IPS DF 6.9 (cell line): Measurements from ENCODE around the gene GIPC2.
"Not testable (repeated sequence)": the region's sequence is repeated elsewhere in the genome, so short reads cannot be mapped to it uniquely, and the experiment has no call there.

Experiments used
- DNase-seq: peaks from one replicate; pipeline ENCODE4 v3.0.0-alpha.2; 2013; ENCODE audit warnings: low read depth, low spot score
- H3K27ac ChIP-seq: one replicate; pipeline ENCODE4 v1.5.1; 2013; ENCODE audit warnings: low read length, control low read depth
- H3K27me3 ChIP-seq: 2 replicates; pipeline ENCODE4 v1.6.1; 2013; ENCODE audit warnings: mild to moderate bottlenecking, low read length; ENCODE audit not compliant: control insufficient read depth, insufficient read depth
- H3K36me3 ChIP-seq: 2 replicates; pipeline ENCODE4 v1.6.1; 2013; ENCODE audit warnings: low read length; ENCODE audit not compliant: control insufficient read depth, insufficient read depth
- H3K4me1 ChIP-seq: 2 replicates; pipeline ENCODE4 v1.6.1; 2013; ENCODE audit warnings: low read length; ENCODE audit not compliant: control insufficient read depth, insufficient read depth
- H3K4me3 ChIP-seq: 2 replicates; pipeline ENCODE4 v1.5.1; 2013; ENCODE audit warnings: mild to moderate bottlenecking, low read length
- H3K9me3 ChIP-seq: 2 replicates; pipeline ENCODE4 v1.6.1; 2013; ENCODE audit warnings: low read length, inconsistent platforms; ENCODE audit not compliant: control insufficient read depth, insufficient read depth
- WGBS: extraction: QIAGEN DNeasy Blood & Tissue Kit; methylation state at CpG from one replicate; pipeline ENCODE4 v1.1.7; 2013; ENCODE audit warnings: mixed read lengths, missing lambda C conversion rate; ENCODE audit not compliant: insufficient read length, insufficient coverage; 5-methylcytosine and 5-hydroxymethylcytosine counted together

Gene GIPC2

GRCh38 chr1:78045926-78046778 lies at the start of gene GIPC2:
Gene GIPC2, plus strand, starts transcription at chr1:78045966. Its CDS starts 129 bp downstream, at chr1:78046095.
- peak within 1 kb of the TSS; percentile 55; the same call in 1 of the 2 replicates for H3K4me3 ChIP-seq
- H3K27me3 ChIP-seq, result peaks cover 5% of the 10 kb centered on the region; the same call in 1 of the 2 replicates
- no peaks in the 10 kb centered on the region for H3K36me3 ChIP-seq
- WGBS, result no CpG with 5 or more reads among the region's 85 CpGs
- H3K27ac ChIP-seq, result no peak within 1 kb of the TSS
- H3K9me3 ChIP-seq, result no peaks in the 10 kb centered on the region
- H3K4me1 ChIP-seq, result no peaks in the 10 kb centered on the region; the same call in 1 of the 2 replicates
- DNase-seq, result no peak

GRCh38 chr1:77996734-77997133 lies 49.0 kb upstream of the GIPC2 start:
- DNase-seq, result no peak
- no CpG with 5 or more reads among the region's 5 CpGs for WGBS
- Histone ChIP-seq H3K9me3 (no peaks in the 10 kb centered on the region), H3K36me3 (no peaks in the 10 kb centered on the region), H3K27ac (no peak overlapping the region), H3K4me1 (no peaks in the 10 kb centered on the region), H3K27me3 (no peaks in the 10 kb centered on the region), H3K4me3 (no peak overlapping the region)

GRCh38 chr1:78000536-78000935 lies 45.2 kb upstream of the GIPC2 start:
- H3K4me1 ChIP-seq, DNase-seq, H3K27ac ChIP-seq, H3K9me3 ChIP-seq, H3K36me3 ChIP-seq, H3K27me3 ChIP-seq, H3K4me3 ChIP-seq: not testable (repeated sequence)
- no CpG with 5 or more reads among the region's 11 CpGs for WGBS

GRCh38 chr1:78003070-78003746 lies 42.6 kb upstream of the GIPC2 start:
- H3K4me3 ChIP-seq, result no peak overlapping the region
- no peaks in the 10 kb centered on the region for H3K27me3 ChIP-seq
- H3K4me1 ChIP-seq, result no peaks in the 10 kb centered on the region
- H3K36me3 ChIP-seq, result no peaks in the 10 kb centered on the region
- WGBS, result no CpG with 5 or more reads among the region's 3 CpGs
- H3K27ac ChIP-seq, result no peak overlapping the region
- no peaks in the 10 kb centered on the region for H3K9me3 ChIP-seq
- DNase-seq, result no peak

GRCh38 chr1:78003882-78004718 lies 41.7 kb upstream of the GIPC2 start:
- no peak overlapping the region for H3K27ac ChIP-seq
- H3K27me3 ChIP-seq, result no peaks in the 10 kb centered on the region
- WGBS, result no CpG with 5 or more reads among the region's 8 CpGs
- H3K36me3 ChIP-seq, result no peaks in the 10 kb centered on the region
- no peaks in the 10 kb centered on the region for H3K4me1 ChIP-seq
- H3K4me3 ChIP-seq, result no peak overlapping the region; the same call in 1 of the 2 replicates
- no peak for DNase-seq
- H3K9me3 ChIP-seq, result no peaks in the 10 kb centered on the region

- Histone ChIP-seq H3K4me1 (no peaks in the 10 kb centered on the region), H3K9me3 (no peaks in the 10 kb centered on the region), H3K27me3 (no peaks in the 10 kb centered on the region), H3K4me3 (peak within 1 kb of the TSS; percentile 44; the same call in 1 of the 2 replicates), H3K27ac (no peak within 1 kb of the TSS), H3K36me3 (no peaks in the 10 kb centered on the region)
- WGBS, result no CpG with 5 or more reads among the region's 12 CpGs
- DNase-seq, result peak; percentile 48
Observed at GRCh38 chr1:78004719-78005447, 40.9 kb upstream of the GIPC2 start, which contains the start of gene DNAJB4. Gene DNAJB4, plus strand, starts transcription at chr1:78004939. Its CDS starts 172 bp downstream, at chr1:78005111.

GRCh38 chr1:78005448-78005722 lies 40.4 kb upstream of the GIPC2 start:
- H3K27ac ChIP-seq, result no peak overlapping the region
- DNase-seq, result no peak
- WGBS, result no CpG with 5 or more reads among the region's 1 CpG
- no peaks in the 10 kb centered on the region for H3K36me3 ChIP-seq
- H3K4me3 ChIP-seq, result no peak overlapping the region
- no peaks in the 10 kb centered on the region for H3K4me1 ChIP-seq
- H3K27me3 ChIP-seq, result no peaks in the 10 kb centered on the region
- H3K9me3 ChIP-seq, result no peaks in the 10 kb centered on the region

GRCh38 chr1:78005755-78006154 lies 40.0 kb upstream of the GIPC2 start:
- no CpG with 5 or more reads among the region's 1 CpG for WGBS
- Histone ChIP-seq H3K4me1 (no peaks in the 10 kb centered on the region), H3K9me3 (no peaks in the 10 kb centered on the region), H3K36me3 (no peaks in the 10 kb centered on the region), H3K4me3 (no peak overlapping the region), H3K27ac (no peak overlapping the region), H3K27me3 (no peaks in the 10 kb centered on the region)
- DNase-seq, result no peak

GRCh38 chr1:78006521-78006920 lies 39.2 kb upstream of the GIPC2 start:
- Histone ChIP-seq H3K27me3 (no peaks in the 10 kb centered on the region), H3K4me3 (no peak overlapping the region), H3K27ac (no peak overlapping the region), H3K9me3 (no peaks in the 10 kb centered on the region), H3K36me3 (no peaks in the 10 kb centered on the region), H3K4me1 (no peaks in the 10 kb centered on the region)
- no peak for DNase-seq
